Neural crest cell (in vitro differentiated cells): ENCODE measurements around the gene CMSS1. TPM values are rescaled to one million over a fixed set of nuclear protein-coding genes. Genes with fewer than 3 reads are reported as not detected.

Experiments used
- DNase-seq: peaks from one replicate; pipeline ENCODE4 v3.0.0; 2021; ENCODE audit warnings: low read depth, mixed read lengths, low spot score
- H3K27ac Mint-ChIP-seq: one replicate; pipeline ENCODE4 v1.8.0; 2021; ENCODE audit warnings: mild to moderate bottlenecking, mixed read lengths; ENCODE audit not compliant: unreplicated experiment
- H3K27me3 Mint-ChIP-seq: 2 replicates; pipeline ENCODE4 v1.8.0; 2021; ENCODE audit warnings: low read depth, mild to moderate bottlenecking, mixed read lengths
- H3K36me3 Mint-ChIP-seq: 2 replicates; pipeline ENCODE4 v1.8.0; 2021; ENCODE audit warnings: low read depth, mild to moderate bottlenecking, mixed read lengths
- H3K4me1 Mint-ChIP-seq: 2 replicates; pipeline ENCODE4 v1.8.0; 2021; ENCODE audit warnings: mixed read lengths
- H3K4me3 Mint-ChIP-seq: one replicate; pipeline ENCODE4 v1.8.0; 2021; ENCODE audit warnings: mild to moderate bottlenecking, mixed read lengths
- H3K9me3 Mint-ChIP-seq: 2 replicates; pipeline ENCODE4 v1.8.0; 2021; ENCODE audit warnings: mixed read lengths
- CTCF ChIP-seq: fragments of 200-600 bp; sonication (generic); conservative IDR thresholded peaks from 2 replicates; pipeline ENCODE4 v1.5.0; 2021; ENCODE audit warnings: antibody characterized with exemption, mild to moderate bottlenecking
- total RNA-seq: library from RNA; stranded (reverse); gene quantifications from 2 replicates; pipeline ENCODE4 v1.2.1, GENCODE V29; 2021

CMSS1 gene
- total RNA-seq, 1 donor from 2014 or later, result 60.9 TPM

- Mint-ChIP-seq H3K9me3 (peaks cover 8% of the 10 kb centered on the region), H3K27ac (no peak overlapping the region), H3K36me3 (peaks cover 11% of the 10 kb centered on the region), H3K27me3 (no peaks in the 10 kb centered on the region), H3K4me1 (no peaks in the 10 kb centered on the region), H3K4me3 (no peak overlapping the region)
- no peak for DNase-seq
- TF ChIP-seq CTCF, result no peak
These were observed 18.2 kb upstream of the CMSS1 start for GRCh38 chr3:99799422-99799821.

- Mint-ChIP-seq H3K9me3 (peaks cover 14% of the 10 kb centered on the region), H3K27me3 (no peaks in the 10 kb centered on the region), H3K27ac (no peak overlapping the region), H3K4me1 (peaks cover 5% of the 10 kb centered on the region), H3K36me3 (peaks cover 24% of the 10 kb centered on the region), H3K4me3 (no peak overlapping the region)
- no peak for TF ChIP-seq CTCF
- DNase-seq, result no peak
These were observed 14.4 kb upstream of the CMSS1 start for GRCh38 chr3:99803297-99803696.

DNA sequence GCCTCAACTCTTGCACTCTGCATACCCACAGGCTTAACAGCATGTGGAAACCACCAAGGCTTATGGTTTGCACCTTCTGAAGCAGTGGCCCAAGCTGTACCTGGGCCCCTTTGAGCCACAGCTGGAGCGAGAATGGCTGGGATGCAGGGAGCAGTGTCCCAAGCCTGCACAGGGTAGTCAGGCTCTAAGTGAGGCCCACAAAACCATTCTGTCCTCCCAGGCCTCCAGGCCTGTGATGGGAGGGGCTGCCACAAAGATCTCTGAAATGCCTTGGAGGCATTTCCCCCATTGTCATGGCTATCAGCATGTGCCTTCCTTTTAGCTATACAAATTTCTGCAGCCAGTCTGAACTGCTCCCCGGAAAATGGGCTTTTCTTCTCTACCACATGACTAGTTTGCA, 12.5 kb upstream of the CMSS1 start:
- H3K4me3 Mint-ChIP-seq, result no peak overlapping the region
- H3K27me3 Mint-ChIP-seq, result no peaks in the 10 kb centered on the region
- peaks cover 6% of the 10 kb centered on the region for H3K4me1 Mint-ChIP-seq
- H3K36me3 Mint-ChIP-seq, result peaks cover 24% of the 10 kb centered on the region
- no peak overlapping the region for H3K27ac Mint-ChIP-seq
- H3K9me3 Mint-ChIP-seq, result peaks cover 14% of the 10 kb centered on the region
- no peak for DNase-seq
- no peak for TF ChIP-seq CTCF

GRCh38 chr3:99808163-99808794, 9.4 kb upstream of the CMSS1 start:
- TF ChIP-seq CTCF, result peak; percentile 78
- Mint-ChIP-seq H3K4me3 (no peak overlapping the region), H3K27ac (no peak overlapping the region), H3K4me1 (peaks cover 6% of the 10 kb centered on the region), H3K36me3 (peaks cover 18% of the 10 kb centered on the region), H3K27me3 (peaks cover 8% of the 10 kb centered on the region), H3K9me3 (peaks cover 6% of the 10 kb centered on the region)
- peak; percentile 63 for DNase-seq

DNA sequence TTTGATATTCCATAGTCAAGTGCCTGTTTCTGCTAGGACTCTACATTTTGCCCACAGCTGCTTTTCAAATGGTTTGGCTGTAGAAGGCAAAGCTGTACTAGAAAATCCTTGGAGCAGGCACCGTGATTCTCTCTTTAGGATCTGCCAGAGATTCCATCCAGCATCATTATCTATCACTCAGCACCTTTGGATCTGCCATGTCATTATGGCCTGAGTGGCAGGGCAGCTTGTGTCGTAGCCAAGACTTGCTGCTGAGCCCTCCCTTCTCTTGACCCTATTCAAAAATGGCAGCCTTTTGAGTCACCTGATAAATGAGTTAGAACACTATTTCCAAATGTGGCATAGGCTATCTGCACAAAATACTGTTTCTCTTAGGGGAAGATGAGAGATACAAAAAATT, 8.1 kb upstream of the CMSS1 start:
- DNase-seq, result no peak
- peaks cover 8% of the 10 kb centered on the region for H3K27me3 Mint-ChIP-seq
- peaks cover 6% of the 10 kb centered on the region for H3K4me1 Mint-ChIP-seq
- no peak overlapping the region for H3K27ac Mint-ChIP-seq
- H3K4me3 Mint-ChIP-seq, result no peak overlapping the region
- peaks cover 11% of the 10 kb centered on the region for H3K36me3 Mint-ChIP-seq
- peaks cover 6% of the 10 kb centered on the region for H3K9me3 Mint-ChIP-seq
- TF ChIP-seq CTCF, result no peak
